ENCODE measurements around the gene KBTBD13. TPM values are rescaled to one million over a fixed set of nuclear protein-coding genes. Genes with fewer than 3 reads are reported as not detected.

The KBTBD13 gene
- not detected for total RNA-seq

- ATAC-seq = no peak
Measured at GRCh38 chr15:65076486-65077290, at the start of gene KBTBD13. Gene KBTBD13 (plus strand): TSS chr15:65076746. CDS start chr15:65076816, 70 bp downstream.

- no peak for ATAC-seq
Measured at GRCh38 chr15:65026756-65027155, 49.8 kb upstream of the KBTBD13 start.

GRCh38 chr15:65027593-65027992, 49.0 kb upstream of the KBTBD13 start:
- no peak for ATAC-seq

GRCh38 chr15:65028338-65028737, 48.2 kb upstream of the KBTBD13 start:
- ATAC-seq = no peak

- peak; percentile 88 for ATAC-seq
Measured at GRCh38 chr15:65028921-65029735, 47.4 kb upstream of the KBTBD13 start, which contains the start of gene MTFMT. Gene MTFMT (minus strand): TSS chr15:65029639. CDS start chr15:65029613, 26 bp downstream.

- no peak for ATAC-seq
Measured at GRCh38 chr15:65029736-65030208, 46.8 kb upstream of the KBTBD13 start.

- ATAC-seq = peak; percentile 70
Measured at GRCh38 chr15:65032801-65033537, 43.6 kb upstream of the KBTBD13 start.

GRCh38 chr15:65033659-65034269, 42.8 kb upstream of the KBTBD13 start:
- ATAC-seq = no peak

- ATAC-seq = no peak
Measured at GRCh38 chr15:65034719-65035118, 41.8 kb upstream of the KBTBD13 start.

GRCh38 chr15:65037309-65037708, 39.2 kb upstream of the KBTBD13 start:
- ATAC-seq = no peak

GRCh38 chr15:65038428-65038827, 38.1 kb upstream of the KBTBD13 start:
- ATAC-seq = no peak

GRCh38 chr15:65038836-65039235, 37.7 kb upstream of the KBTBD13 start:
- no peak for ATAC-seq

GRCh38 chr15:65040461-65040860, 36.1 kb upstream of the KBTBD13 start:
- ATAC-seq = no peak

GRCh38 chr15:65041787-65042186, 34.8 kb upstream of the KBTBD13 start:
- no peak for ATAC-seq

GRCh38 chr15:65042776-65043327, 33.7 kb upstream of the KBTBD13 start:
- ATAC-seq = no peak

- ATAC-seq = peak; percentile 73
Measured at GRCh38 chr15:65044218-65044617, 32.3 kb upstream of the KBTBD13 start.

- ATAC-seq = peak; percentile 67
Measured at GRCh38 chr15:65044724-65045481, 31.6 kb upstream of the KBTBD13 start, which contains the start of gene SLC51B. Gene SLC51B (plus strand): TSS chr15:65045387. CDS start chr15:65050005, 4,618 bp downstream.

- no peak for ATAC-seq
Measured at GRCh38 chr15:65048241-65048640, 28.3 kb upstream of the KBTBD13 start.

GRCh38 chr15:65049418-65049840, 27.1 kb upstream of the KBTBD13 start:
- peak; percentile 87 for ATAC-seq

- no peak for ATAC-seq
Measured at GRCh38 chr15:65050270-65050669, 26.3 kb upstream of the KBTBD13 start.

GRCh38 chr15:65051266-65051665, 25.3 kb upstream of the KBTBD13 start:
- no peak for ATAC-seq

Data from esophagus mucosa (tissue), 1 donor.